Breast epithelium (tissue), 4 donors: ENCODE measurements around the gene DNAJA2. TPM values are rescaled to one million over a fixed set of nuclear protein-coding genes. Genes with fewer than 3 reads are reported as not detected.

Experiments
- DNase-seq, 2 donors: peaks; one replicate each; pipeline ENCODE4 v3.0.0-alpha.2; 2019; ENCODE audit warnings: low spot score in 2 of 2
- H3K27ac ChIP-seq, 2 donors: fragments of 200-600 bp; sonication (generic) in 1 of 2; one replicate each; pipeline ENCODE4 v1.5.1; 2016 to 2019; ENCODE audit warnings: mild to moderate bottlenecking in 1 of 2
- H3K27me3 ChIP-seq, 2 donors: fragments of 200-600 bp; sonication (generic) in 1 of 2; one replicate each; pipeline versions ENCODE4 v1.5.1 to v1.6.0; 2017 to 2019; ENCODE audit warnings: control low read depth in 1 of 2, mild to moderate bottlenecking in 1 of 2
- H3K36me3 ChIP-seq: fragments of 200-600 bp; one replicate; pipeline ENCODE4 v1.5.1; 2019
- H3K4me1 ChIP-seq, 2 donors: fragments of 200-600 bp; sonication (generic); one replicate each; pipeline ENCODE4 v1.5.1; 2016 to 2019; ENCODE audit warnings: control low read depth in 1 of 2
- H3K4me3 ChIP-seq, 3 donors: fragments of 200-600 bp; sonication (generic); 1 replicate in 2 of 3; 2 replicates in 1 of 3; pipeline ENCODE4 v1.5.1; 2016 to 2019; ENCODE audit warnings: mild to moderate bottlenecking in 3 of 3, moderate library complexity in 2 of 3
- H3K9me3 ChIP-seq, 2 donors: fragments of 200-600 bp; sonication (generic) in 1 of 2; one replicate each; pipeline ENCODE4 v1.5.1; 2016 to 2019; ENCODE audit warnings: control low read depth in 1 of 2
- POLR2A ChIP-seq: fragments of 450-650 bp; IDR thresholded peaks from one replicate; pipeline ENCODE4 v1.6.1; 2016; ENCODE audit warnings: antibody characterized with exemption, mild to moderate bottlenecking, moderate library complexity
- POLR2AphosphoS5 ChIP-seq, 3 donors: sonication (generic); formaldehyde crosslinking; IDR thresholded peaks; one replicate each; pipeline ENCODE4 v1.6.1; 2017; ENCODE audit warnings: antibody characterized with exemption in 3 of 3
- intact Hi-C: fragments of 100-400 bp; cut with DNase I; formaldehyde crosslinking; loops from one replicate; pipeline ENCODE4 v1.15.1; 2023; ENCODE audit warnings: low total_unique reads
- total RNA-seq, 3 donors: library from RNA; depleted of rRNA; stranded (reverse); fragments of >200 nt; gene quantifications; one replicate each; pipeline ENCODE4 v1.1.0, GENCODE V29; 2016
- TF ChIP-seq, protein P1 (sequence below), 3 donors: fragments of 450-650 bp; IDR thresholded peaks; one replicate each; pipeline ENCODE4 v1.5.1; 2016 to 2017; ENCODE audit warnings: antibody characterized with exemption in 3 of 3, mild to moderate bottlenecking in 3 of 3, moderate library complexity in 3 of 3

Gene DNAJA2
- total RNA-seq, 3 donors from 2014 or later: 44.6 to 65.3 (median 51.2) TPM

DNA sequence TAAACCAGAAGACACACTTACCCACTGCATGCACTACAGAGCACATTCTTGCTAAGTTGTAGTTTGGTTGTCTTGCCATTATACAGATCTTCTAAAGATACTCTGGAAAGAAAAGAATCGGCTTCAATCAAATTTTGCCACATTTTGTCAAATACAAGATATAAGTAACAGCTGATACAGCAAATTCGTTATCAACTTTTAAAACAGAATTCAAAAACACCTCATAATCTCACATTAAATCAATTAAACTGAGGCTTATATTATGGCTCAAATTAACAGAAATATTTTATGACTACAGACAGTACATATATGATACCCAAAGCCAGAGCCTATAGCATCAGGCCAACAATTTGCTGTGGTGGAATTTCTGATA lies 5.4 kb downstream of the DNAJA2 start:
- Histone ChIP-seq H3K4me1 (peaks cover 0 to 4% of the 10 kb centered on the region in 2 donors), H3K27ac (no peak overlapping the region), H3K9me3 (no peaks in the 10 kb centered on the region), H3K4me3 (no peak overlapping the region), H3K36me3 (peaks cover 3% of the 10 kb centered on the region), H3K27me3 (no peaks in the 10 kb centered on the region)
- no peak for TF ChIP-seq POLR2A
- no peak for TF ChIP-seq POLR2AphosphoS5 (IDR thresholded peaks at IDR 0.05)
- TF ChIP-seq, protein P1, sequence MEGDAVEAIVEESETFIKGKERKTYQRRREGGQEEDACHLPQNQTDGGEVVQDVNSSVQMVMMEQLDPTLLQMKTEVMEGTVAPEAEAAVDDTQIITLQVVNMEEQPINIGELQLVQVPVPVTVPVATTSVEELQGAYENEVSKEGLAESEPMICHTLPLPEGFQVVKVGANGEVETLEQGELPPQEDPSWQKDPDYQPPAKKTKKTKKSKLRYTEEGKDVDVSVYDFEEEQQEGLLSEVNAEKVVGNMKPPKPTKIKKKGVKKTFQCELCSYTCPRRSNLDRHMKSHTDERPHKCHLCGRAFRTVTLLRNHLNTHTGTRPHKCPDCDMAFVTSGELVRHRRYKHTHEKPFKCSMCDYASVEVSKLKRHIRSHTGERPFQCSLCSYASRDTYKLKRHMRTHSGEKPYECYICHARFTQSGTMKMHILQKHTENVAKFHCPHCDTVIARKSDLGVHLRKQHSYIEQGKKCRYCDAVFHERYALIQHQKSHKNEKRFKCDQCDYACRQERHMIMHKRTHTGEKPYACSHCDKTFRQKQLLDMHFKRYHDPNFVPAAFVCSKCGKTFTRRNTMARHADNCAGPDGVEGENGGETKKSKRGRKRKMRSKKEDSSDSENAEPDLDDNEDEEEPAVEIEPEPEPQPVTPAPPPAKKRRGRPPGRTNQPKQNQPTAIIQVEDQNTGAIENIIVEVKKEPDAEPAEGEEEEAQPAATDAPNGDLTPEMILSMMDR (IDR thresholded peaks at IDR 0.05): no peak
- no peak for DNase-seq
- intact Hi-C loops: no loop called here

DNA sequence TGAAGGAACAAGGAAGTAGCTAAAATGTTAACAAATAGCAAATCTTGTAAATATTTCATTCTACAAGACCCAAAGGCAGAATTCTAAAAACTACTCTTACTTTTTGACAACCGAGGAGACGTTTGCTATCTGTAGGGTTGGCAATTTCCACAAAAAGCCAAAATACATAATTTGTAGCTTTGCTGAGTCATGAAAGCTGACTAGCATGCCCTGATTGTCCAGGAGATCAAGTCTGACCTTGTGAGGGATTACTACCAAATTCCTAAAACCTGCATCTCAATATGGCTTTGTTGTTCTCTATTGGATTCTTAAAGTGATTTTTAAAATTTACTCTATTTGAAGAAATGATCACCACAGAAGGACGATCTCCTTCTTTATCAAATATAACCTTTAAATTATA lies 10.8 kb downstream of the DNAJA2 start:
- Histone ChIP-seq H3K9me3 (no peaks in the 10 kb centered on the region), H3K27ac (no peak overlapping the region), H3K4me1 (no peaks in the 10 kb centered on the region), H3K4me3 (no peak overlapping the region), H3K27me3 (no peaks in the 10 kb centered on the region), H3K36me3 (peaks cover 3% of the 10 kb centered on the region)
- TF ChIP-seq POLR2A: no peak
- no peak for TF ChIP-seq POLR2AphosphoS5 (IDR thresholded peaks at IDR 0.05)
- TF ChIP-seq, protein P1 (IDR thresholded peaks at IDR 0.05): no peak
- no peak for DNase-seq
- intact Hi-C loops: no loop called here

DNA sequence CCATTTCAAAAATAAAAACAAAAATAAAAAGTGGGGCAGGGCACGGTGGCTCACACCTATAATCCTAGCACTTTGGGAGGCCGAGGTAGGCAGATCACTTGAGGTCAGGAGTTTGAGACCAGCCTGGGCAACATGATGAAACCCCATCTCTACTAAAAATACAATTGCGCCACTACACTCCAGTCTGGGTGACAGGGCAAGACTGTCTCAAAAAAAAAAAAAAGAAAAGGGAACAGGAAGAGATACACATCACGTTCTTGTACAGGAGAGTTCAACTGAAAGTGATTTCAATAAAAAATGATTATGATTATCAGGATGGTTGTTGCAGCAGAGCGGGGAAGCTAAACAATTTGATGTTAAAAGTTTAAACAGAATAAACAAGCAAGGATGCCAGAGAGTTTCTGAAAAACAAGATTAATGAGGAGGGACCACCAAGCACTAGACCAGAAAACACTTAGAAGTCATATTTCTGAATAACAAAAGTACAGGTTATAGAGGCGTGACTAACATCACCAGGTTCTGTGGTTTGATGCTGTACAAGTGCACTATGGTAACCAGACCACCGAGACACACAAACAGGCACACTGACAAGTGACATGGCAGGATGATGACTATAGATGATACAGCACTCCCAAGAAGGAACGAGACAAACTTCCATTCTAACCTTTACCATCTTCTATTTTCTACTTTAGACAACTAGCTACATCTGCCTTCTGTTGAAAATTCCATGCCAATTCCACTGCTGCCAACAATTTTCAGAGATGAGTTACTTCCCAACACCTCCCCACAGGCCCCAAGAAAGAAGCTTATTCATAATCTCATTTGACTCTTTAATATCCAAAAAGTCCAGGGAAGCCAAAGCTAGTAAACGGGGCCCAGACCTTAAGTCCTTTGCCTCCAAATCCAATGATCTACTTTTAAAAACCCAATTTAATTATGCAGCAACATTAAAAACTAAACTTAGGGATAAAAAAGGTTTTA lies 11.8 kb downstream of the DNAJA2 start:
- H3K27ac ChIP-seq: no peak overlapping the region
- intact Hi-C loops: no loop called here
- TF ChIP-seq POLR2AphosphoS5 (IDR thresholded peaks at IDR 0.05) (no peak), POLR2A (no peak)
- TF ChIP-seq, protein P1 (IDR thresholded peaks at IDR 0.05): no peak

DNA sequence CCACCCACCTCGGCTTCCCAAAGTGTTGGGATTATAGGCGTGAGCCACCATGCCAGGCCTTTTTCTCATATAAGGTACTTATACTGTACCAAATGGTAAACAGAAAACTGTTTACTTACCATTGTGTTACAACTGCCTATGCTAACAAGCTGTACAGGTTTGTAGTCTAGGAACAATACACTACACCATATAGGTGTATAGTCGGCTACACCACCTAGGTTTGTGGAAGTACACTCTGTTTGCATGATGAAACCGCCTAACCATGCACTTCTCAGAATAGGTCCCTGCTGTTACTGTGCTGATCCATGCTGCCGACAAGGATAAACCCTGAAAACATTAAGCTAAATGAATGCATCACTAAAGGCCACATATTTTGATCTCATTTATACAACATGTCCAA lies 18.9 kb downstream of the DNAJA2 start:
- TF ChIP-seq, protein P1 (IDR thresholded peaks at IDR 0.05): no peak
- no peak for TF ChIP-seq POLR2A
- Histone ChIP-seq H3K4me1 (no peaks in the 10 kb centered on the region), H3K4me3 (no peak overlapping the region), H3K36me3 (peaks cover 4% of the 10 kb centered on the region), H3K9me3 (no peaks in the 10 kb centered on the region), H3K27ac (no peak overlapping the region), H3K27me3 (no peaks in the 10 kb centered on the region)
- intact Hi-C loops: no loop called here
- DNase-seq: no peak

More for the DNA sequence above, 11.8 kb downstream of the DNAJA2 start:
- Histone ChIP-seq H3K4me3 (no peak overlapping the region), H3K9me3 (no peaks in the 10 kb centered on the region), H3K36me3 (peaks cover 3% of the 10 kb centered on the region), H3K4me1 (no peaks in the 10 kb centered on the region), H3K27me3 (no peaks in the 10 kb centered on the region)
- no peak for DNase-seq

DNA sequence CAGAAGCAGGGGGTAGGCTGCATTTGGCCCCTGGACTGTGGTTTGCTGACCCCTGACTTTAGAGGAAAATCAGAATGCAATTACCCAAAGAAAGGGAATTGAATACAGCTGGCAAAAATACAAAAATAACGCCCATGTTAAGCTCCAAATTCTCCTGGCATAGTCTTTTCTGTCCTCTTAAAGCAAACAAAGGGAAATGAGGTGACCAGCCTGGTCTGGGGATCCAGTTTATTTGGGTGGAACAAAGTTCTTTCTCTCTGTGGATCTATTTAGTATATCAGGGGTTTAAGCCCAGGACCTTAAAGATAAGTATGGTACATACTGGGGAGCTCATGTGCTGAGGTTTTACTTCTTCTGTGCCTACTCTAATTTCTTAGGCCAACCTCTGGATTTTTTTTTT lies 23.5 kb downstream of the DNAJA2 start:
- Histone ChIP-seq H3K27me3 (no peaks in the 10 kb centered on the region), H3K27ac (no peak overlapping the region), H3K9me3 (no peaks in the 10 kb centered on the region), H3K36me3 (peaks cover 4% of the 10 kb centered on the region), H3K4me1 (no peaks in the 10 kb centered on the region), H3K4me3 (no peak overlapping the region)
- intact Hi-C loops: no loop called here
- TF ChIP-seq POLR2A (no peak), POLR2AphosphoS5 (IDR thresholded peaks at IDR 0.05) (no peak)
- TF ChIP-seq, protein P1 (IDR thresholded peaks at IDR 0.05): no peak
- DNase-seq: no peak
